ENCODE data around the gene RAD51B. TPM values are rescaled to one million over a fixed set of nuclear protein-coding genes. Genes with fewer than 3 reads are reported as not detected.

RAD51B gene
- total RNA-seq, 1 experiment from 2014 or later = 14.2 TPM

- TF ChIP-seq HMGXB4 (CRISPR knock-in tag; IDR thresholded peaks at IDR 0.05) = no peak
- TF ChIP-seq NR1H2 (CRISPR knock-in tag; IDR thresholded peaks at IDR 0.05) = no peak
- no peak for TF ChIP-seq ZNF671 (CRISPR knock-in tag; IDR thresholded peaks at IDR 0.05)
- TF ChIP-seq CREM (CRISPR knock-in tag; IDR thresholded peaks at IDR 0.05) = no peak
These were observed 596.6 kb downstream of the RAD51B start (continued) for GRCh38 chr14:68416171-68416570.

- H3K27ac Mint-ChIP-seq = no peak overlapping the region; the same call in 1 of the 2 replicates
- H3K27me3 Mint-ChIP-seq (ENCODE audit: low read depth) = no peaks in the 10 kb centered on the region; the same call in 1 of the 2 replicates
- DNase-seq (ENCODE audit: low spot score) (no peak), ATAC-seq (no peak)
- ChIA-PET POLR2A (no interaction called here), CTCF (interaction anchor here (1.4 kb wide), 1 partner anchor 17 kb away, joined by 4 read pairs; no protein-coding TSS in a partner anchor)
- no peaks in the 10 kb centered on the region for H3K36me3 Mint-ChIP-seq
- no peak overlapping the region for H3K4me3 Mint-ChIP-seq
- TF ChIP-seq ZNF138 (CRISPR knock-in tag; conservative IDR thresholded peaks at IDR 0.05) = no peak
- no peak for TF ChIP-seq IRF2 (CRISPR knock-in tag; IDR thresholded peaks at IDR 0.05; ENCODE audit: borderline replicate concordance, low read depth)
- no peak for TF ChIP-seq FOXK1 (CRISPR knock-in tag; IDR thresholded peaks at IDR 0.05)
- TF ChIP-seq ZNF425 (CRISPR knock-in tag; conservative IDR thresholded peaks at IDR 0.05) = no peak
- no peak for TF ChIP-seq E2F1 (CRISPR knock-in tag; IDR thresholded peaks at IDR 0.05)
- no peak for TF ChIP-seq FOXJ3 (CRISPR knock-in tag; IDR thresholded peaks at IDR 0.05; ENCODE audit: borderline replicate concordance)
- no peak for TF ChIP-seq E2F4 (CRISPR knock-in tag; IDR thresholded peaks at IDR 0.05; ENCODE audit: borderline replicate concordance, low read depth)
- TF ChIP-seq KAT7 (CRISPR knock-in tag; IDR thresholded peaks at IDR 0.05; ENCODE audit: borderline replicate concordance) = no peak
- no peak for TF ChIP-seq SMAD3 (CRISPR knock-in tag; IDR thresholded peaks at IDR 0.05; ENCODE audit: borderline replicate concordance)
- no peak for TF ChIP-seq E2F5 (CRISPR knock-in tag; IDR thresholded peaks at IDR 0.05)
- TF ChIP-seq TP53 (CRISPR knock-in tag; IDR thresholded peaks at IDR 0.05) = no peak
- no peak for TF ChIP-seq GABPB1 (CRISPR knock-in tag; IDR thresholded peaks at IDR 0.05)
- H3K4me1 Mint-ChIP-seq = peaks cover 19% of the 10 kb centered on the region
- H3K9me3 Mint-ChIP-seq = no peaks in the 10 kb centered on the region
These were observed 597.6 kb downstream of the RAD51B start for GRCh38 chr14:68417009-68417650.
